GM08714 (cell line): ENCODE results near the gene KLHL30.
"Not testable (repeated sequence)": the region's sequence is repeated elsewhere in the genome, so short reads cannot be mapped to it uniquely, and the experiment has no call there.

Source experiments
- H3K4me3 ChIP-seq: fragments of 200-500 bp; sonication (Bioruptor generic); 2 replicates; pipeline ENCODE4 v1.5.1; 2014; ENCODE audit warnings: mild to moderate bottlenecking, low read length, inconsistent platforms
- ZNF274 ChIP-seq: IDR thresholded peaks from 2 replicates; pipeline ENCODE4 v1.6.1; 2012; ENCODE audit warnings: mild to moderate bottlenecking, low read depth, low read length

The KLHL30 gene

GRCh38 chr2:238163481-238164198 lies 25.2 kb downstream of the KLHL30 start:
- no peak for TF ChIP-seq ZNF274
- H3K4me3 ChIP-seq: no peak overlapping the region

DNA sequence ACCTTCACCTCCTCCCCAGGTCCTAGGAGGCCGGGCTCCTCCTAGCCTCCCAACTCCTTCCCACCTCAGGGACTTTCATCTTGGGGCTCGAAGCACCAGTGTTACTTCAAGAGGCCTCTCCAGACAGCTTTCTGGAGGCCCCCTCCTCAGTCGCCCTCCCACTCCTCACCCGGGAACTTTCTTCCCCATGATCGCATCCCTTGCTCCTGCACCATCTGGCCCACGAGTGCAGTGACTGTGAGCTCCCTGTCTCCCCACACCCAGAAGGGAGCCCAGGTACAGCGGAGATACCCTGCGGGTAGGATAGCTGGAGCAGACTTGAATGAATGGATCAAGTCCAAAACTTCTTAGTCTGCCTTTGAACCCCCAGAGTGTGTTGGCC lies 26.4 kb downstream of the KLHL30 start:
- no peak for TF ChIP-seq ZNF274
- no peak overlapping the region for H3K4me3 ChIP-seq

- no peak overlapping the region for H3K4me3 ChIP-seq
- TF ChIP-seq ZNF274: no peak
Observed at GRCh38 chr2:238165288-238165921, 26.9 kb downstream of the KLHL30 start.

GRCh38 chr2:238166391-238167343 lies 28.2 kb downstream of the KLHL30 start:
- H3K4me3 ChIP-seq: no peak overlapping the region
- TF ChIP-seq ZNF274: no peak

DNA sequence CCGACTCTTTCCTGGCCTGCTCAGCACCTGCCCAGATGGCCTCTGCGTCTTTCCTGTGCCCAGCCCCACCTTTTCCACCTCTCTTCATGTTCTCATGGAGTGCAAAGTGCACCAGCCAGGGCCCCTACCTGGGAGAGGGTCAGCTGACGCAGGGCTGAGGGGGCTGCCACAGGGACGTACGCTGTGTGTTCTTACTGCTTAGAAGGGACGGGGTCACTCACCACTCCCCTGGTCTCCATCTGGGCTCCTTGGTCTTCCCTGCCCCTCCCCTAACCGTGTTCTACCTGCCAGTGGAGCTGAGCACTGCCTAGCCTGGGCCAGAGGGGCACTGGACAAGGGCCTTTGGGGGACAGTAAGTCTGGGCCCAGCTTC lies 28.9 kb downstream of the KLHL30 start:
- no peak for TF ChIP-seq ZNF274

DNA sequence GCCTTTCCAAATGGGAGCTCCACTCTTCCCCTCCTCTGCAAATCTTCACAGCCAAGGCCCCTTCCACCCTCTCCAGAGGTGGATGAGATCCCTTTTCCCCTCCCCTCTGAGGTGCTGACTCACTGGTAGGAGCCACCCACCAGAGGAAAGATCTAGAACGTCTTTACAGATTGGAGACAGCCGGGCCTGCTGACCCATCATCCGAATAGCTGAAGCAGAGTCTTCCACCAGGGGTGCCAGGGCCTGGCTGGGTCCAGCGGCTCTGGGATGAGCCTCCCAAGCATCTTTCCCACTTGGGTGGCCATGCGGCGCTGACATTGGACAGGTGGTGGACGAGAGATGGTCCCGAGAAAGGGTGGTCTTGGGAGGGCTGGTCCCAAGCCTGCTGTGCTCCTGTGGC lies 29.3 kb downstream of the KLHL30 start:
- H3K4me3 ChIP-seq: no peak overlapping the region
- no peak for TF ChIP-seq ZNF274

More for the DNA sequence above, 28.9 kb downstream of the KLHL30 start:
- no peak overlapping the region for H3K4me3 ChIP-seq

DNA sequence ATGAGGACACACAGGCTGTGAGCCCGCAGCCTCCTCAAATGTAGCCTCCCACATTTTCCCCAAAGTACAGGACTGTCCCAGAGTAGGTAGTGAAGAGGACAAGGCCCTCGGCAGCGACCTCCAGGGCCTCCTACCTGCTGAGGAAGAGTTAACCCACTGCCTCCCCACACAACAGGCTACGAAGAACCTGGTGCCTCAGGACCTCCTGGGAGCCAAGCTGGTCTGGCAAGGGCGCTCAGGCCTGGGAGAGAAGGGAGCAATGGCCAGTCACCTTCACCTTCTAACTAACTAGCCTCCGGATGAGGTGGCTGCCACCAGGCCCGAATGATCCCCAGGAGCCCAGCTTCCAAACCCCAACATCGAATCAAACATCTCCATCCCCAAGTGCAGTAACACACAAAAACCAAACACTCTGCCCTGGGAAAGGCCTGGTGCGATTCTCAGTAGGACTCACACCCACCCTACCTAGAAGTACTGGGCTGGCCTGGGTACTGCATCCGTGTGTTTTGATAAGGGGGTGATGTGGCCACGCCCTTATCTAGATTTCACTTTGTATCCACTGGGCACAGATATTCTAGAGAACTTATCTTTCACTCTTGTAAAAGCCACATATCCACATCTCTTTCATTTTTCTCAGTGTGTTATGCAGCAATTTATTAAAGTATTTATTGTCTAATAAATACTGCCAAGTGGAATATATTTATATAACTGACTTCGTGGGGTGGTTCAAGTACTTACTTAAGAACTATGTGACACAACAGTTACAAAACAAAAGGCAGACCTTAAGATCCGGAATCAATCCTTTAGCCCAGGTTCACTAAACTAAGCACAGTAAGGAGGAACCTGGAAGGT lies 30.0 kb downstream of the KLHL30 start:
- no peak for TF ChIP-seq ZNF274
- no peak overlapping the region for H3K4me3 ChIP-seq

DNA sequence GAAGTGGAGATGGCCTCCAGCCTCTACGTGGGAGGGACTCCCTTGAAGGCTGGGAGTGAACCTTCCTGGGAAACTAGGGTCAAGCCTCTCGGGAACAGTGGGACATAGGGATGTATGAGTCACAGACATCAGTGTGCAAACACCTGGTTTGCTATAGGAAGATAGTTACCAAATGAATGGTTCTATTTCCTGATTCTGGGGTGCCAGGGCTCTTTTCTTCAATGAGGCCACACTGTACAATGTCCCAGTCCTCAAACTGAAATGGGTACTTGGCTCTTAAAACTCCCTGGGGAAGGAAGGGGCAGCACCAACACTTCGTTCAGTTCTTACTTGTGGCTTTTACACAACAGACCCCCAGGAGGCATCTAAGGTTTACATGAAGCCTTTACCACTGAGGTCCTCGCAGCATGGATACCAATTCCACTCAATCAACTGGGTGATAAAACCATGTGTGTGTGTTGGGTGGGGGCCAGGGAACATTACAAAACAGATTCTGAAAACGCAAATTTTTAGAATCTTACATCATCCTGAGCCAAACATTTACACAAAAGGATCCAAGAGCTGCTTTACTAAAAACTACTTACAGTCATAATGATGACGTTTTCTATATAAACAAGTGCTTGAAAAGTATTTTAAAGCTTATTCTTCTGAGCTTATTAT lies 30.7 kb downstream of the KLHL30 start:
- no peak overlapping the region for H3K4me3 ChIP-seq
- no peak for TF ChIP-seq ZNF274

DNA sequence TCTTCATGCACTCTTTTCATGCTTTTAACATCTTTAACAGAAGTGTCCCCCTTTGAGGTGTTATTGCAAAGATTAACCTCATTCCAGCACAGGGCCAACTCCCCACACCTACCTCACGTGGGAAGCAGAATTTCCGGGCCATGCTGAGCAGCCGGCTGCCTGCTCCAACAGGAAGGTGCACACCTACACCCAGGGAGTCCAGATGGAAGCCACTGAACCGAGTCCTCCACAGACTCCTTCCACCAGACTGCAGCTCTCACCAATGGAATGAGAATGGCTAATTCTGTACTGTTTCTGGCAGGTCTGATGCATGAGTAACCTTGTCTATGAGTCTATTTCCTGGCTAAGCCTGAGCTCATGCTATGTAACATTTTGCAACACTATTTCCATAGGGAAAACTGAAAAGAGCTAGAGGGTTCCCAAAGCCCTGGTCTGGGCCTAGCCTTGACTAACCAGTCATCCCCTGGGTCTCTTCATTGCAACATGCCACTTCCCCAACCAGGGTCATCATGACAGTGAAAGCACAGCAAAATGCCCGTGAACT lies 31.3 kb downstream of the KLHL30 start:
- TF ChIP-seq ZNF274: no peak
- no peak overlapping the region for H3K4me3 ChIP-seq

- no peak for TF ChIP-seq ZNF274
- no peak overlapping the region for H3K4me3 ChIP-seq
Observed at GRCh38 chr2:238170386-238171071, 32.1 kb downstream of the KLHL30 start.

DNA sequence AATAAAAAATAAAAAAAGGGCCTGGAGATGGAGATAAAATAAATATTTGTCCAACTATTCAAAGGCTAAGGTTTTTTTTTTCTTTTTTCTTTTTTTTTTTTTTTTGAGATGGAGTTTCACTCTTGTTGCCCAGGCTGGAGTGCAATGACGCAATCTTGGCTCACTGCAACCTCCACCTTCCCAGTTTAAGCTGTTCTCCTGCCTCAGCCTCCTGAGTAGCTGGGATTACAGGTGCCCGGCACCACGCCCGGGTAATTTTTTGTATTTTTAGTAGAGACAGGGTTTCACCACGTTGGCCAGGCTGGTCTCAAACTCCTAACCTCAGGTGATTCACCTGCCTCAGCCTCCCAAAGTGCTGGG lies 32.6 kb downstream of the KLHL30 start:
- H3K4me3 ChIP-seq: not testable (repeated sequence)

GRCh38 chr2:238171575-238172187 lies 33.2 kb downstream of the KLHL30 start:
- no peak for TF ChIP-seq ZNF274
- no peak overlapping the region for H3K4me3 ChIP-seq
